Stimulated activated CD8-positive, alpha-beta memory T cell treated with anti-CD3 and anti-CD28 coated beads, Interleukin-4, amount 100 ng/mL, for 1 hour (primary cell): ENCODE results near the gene MCMBP.

ENCODE experiments used
- DNase-seq, 2 donors: peaks; one replicate each; pipeline ENCODE4 v3.0.0-alpha.2; 2020; ENCODE audit warnings: low read depth in 2 of 2, low spot score in 1 of 2

MCMBP gene

GRCh38 chr10:119786117-119786769, 86.4 kb downstream of the MCMBP start:
- DNase-seq = no peak

DNA sequence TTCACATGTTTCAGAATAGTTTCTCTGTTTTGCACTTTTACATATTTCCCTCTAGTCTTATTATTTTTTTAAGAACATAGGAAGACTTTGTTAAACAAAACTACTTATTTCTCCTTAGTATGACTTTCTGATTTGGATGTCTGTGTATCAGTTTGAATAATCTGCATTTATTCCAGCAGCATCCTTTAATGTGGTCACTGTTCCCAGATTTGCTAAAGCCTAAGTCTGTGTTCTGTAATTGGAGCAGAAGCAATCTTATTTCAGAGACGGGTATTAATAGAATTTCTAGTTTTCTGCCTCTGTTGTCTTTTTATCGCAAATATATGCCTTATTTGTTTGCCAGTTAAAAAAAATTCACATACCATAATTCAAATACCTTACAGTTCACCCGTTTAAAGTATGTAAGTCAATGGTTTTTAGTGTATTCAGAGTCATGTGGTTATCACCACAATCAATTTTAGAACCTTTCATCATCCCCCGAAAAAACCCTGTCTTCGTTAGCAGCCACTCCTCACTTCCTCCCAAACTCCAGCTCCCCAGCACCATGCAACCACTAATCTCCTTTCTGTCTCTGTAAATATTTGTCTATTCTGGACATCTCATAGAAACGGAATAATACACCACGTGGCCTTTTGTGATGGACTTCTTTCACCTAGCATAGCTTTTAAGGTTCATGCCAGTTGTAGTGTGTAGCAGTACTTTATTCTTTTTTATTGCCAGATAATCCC, 88.1 kb downstream of the MCMBP start:
- DNase-seq = no peak

- DNase-seq = no peak
Measured at GRCh38 chr10:119783665-119784027, 89.0 kb downstream of the MCMBP start.

DNA sequence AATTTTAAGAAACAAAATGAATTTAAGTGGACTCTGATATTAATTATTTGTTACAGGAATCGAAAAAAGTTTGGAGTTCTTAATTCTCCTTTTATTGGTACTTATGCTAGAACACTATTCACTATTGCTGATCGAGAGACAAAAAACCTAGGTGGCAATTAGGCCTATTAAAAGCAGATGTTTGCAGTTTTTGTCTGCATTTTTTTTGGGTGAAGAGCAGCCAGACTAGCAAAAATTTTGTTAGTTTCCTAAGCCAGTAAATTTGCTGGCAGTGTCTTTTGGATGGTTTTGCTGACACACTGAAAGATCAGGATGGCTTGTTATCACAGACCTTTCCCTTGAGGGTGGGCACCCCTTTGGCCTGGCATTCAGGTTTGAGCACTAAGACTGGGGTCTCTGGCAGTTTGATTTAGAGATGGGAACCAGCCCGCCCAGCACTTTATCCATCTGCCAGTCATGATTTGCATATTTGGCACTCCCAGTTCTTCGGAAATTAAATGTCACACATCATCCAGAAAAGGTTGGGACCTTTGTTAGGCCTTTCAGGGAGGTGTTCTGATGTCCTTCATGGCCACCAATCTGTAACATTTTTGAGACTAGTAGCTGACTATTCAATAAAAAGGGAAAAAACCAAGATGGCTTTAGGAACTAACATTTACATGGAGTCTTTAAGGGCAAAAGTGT, 89.5 kb downstream of the MCMBP start:
- no peak for DNase-seq

DNA sequence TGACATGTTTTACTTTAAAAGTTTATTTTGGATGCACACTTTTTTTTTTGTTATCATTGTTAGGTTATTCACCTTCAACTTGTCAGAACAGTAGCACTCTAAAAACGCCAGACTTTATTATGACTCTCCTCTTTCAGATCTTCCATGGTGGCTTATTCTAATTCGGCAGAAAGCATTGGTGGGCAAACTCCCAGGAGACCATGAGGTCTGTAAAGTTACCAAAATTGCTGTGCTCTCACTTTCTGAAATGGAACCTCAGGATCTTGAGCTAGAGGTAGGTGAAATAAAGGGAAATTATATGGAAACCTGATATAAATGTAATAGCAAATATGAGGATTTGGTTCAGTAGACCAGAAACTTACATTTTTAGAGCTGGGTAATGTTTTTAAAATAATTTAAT, 91.1 kb downstream of the MCMBP start:
- DNase-seq = no peak

DNA sequence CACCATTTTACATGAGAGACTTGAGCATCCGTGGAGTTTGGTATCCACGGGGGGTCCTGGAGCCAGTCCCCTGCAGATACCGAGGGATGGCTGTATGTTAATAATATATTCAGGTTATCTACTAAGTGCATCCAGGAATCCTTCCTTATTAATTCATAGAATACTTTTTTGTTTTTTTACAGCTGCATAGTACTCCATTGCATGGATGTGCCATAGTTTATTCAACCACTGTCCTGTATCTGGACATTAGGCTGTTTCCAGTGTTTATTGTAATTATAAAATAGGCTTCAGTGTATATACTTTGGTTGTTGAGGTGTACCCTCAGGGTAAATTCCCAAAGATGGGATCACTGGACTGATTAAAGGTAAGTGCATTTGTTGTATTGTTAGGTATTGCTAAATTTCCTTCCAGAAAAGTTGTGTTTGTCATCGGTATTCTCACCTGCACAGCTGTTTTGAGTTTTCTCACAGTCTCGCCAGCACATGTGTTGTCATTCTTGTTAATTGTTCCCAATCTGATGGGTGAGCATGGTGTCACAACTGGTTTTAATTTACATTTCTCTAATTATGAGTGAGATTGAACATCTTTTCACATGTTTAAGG, 91.7 kb downstream of the MCMBP start:
- no peak for DNase-seq
